NCI-H146 (cell line): ENCODE results near the gene PRCP.
"Not testable (repeated sequence)": the region's sequence is repeated elsewhere in the genome, so short reads cannot be mapped to it uniquely, and the experiment has no call there.

Experiments used
- DNase-seq: peaks from one replicate; lab custom pipeline; 2025; lab: John Stamatoyannopoulos, UW

PRCP gene

GRCh38 chr11:82871646-82872045 is 28.6 kb downstream of the PRCP start:
- no peak for DNase-seq

GRCh38 chr11:82869657-82870056 is 30.6 kb downstream of the PRCP start:
- DNase-seq: no peak

- DNase-seq: peak; percentile 87
Measured at GRCh38 chr11:82867495-82868082, 32.6 kb downstream of the PRCP start.

- no peak for DNase-seq
Measured at GRCh38 chr11:82865841-82866240, 34.4 kb downstream of the PRCP start.

- DNase-seq: peak; percentile 46
Measured at GRCh38 chr11:82864268-82864667, 36.0 kb downstream of the PRCP start.

- DNase-seq: no peak
Measured at GRCh38 chr11:82863209-82863608, 37.0 kb downstream of the PRCP start.

- no peak for DNase-seq
Measured at GRCh38 chr11:82862379-82862778, 37.9 kb downstream of the PRCP start.

- DNase-seq: no peak
Measured at GRCh38 chr11:82859750-82860149, 40.5 kb downstream of the PRCP start.

- DNase-seq: no peak
Measured at GRCh38 chr11:82858556-82859091, 41.6 kb downstream of the PRCP start.

- no peak for DNase-seq
Measured at GRCh38 chr11:82858133-82858532, 42.1 kb downstream of the PRCP start.

GRCh38 chr11:82857145-82857544 is 43.1 kb downstream of the PRCP start:
- DNase-seq: no peak

- no peak for DNase-seq
Measured at GRCh38 chr11:82855616-82856015, 44.6 kb downstream of the PRCP start.

- not testable (repeated sequence) for DNase-seq
Measured at GRCh38 chr11:82854916-82855315, 45.3 kb downstream of the PRCP start.

GRCh38 chr11:82854242-82854641 is 46.0 kb downstream of the PRCP start:
- DNase-seq: no peak

- DNase-seq: no peak
Measured at GRCh38 chr11:82848829-82849228, 51.4 kb downstream of the PRCP start.

GRCh38 chr11:82845356-82846353 is 54.6 kb downstream of the PRCP start:
- no peak for DNase-seq

- DNase-seq: no peak
Measured at GRCh38 chr11:82843057-82843795, 57.0 kb downstream of the PRCP start.

- no peak for DNase-seq
Measured at GRCh38 chr11:82842019-82842418, 58.2 kb downstream of the PRCP start.

- DNase-seq: no peak
Measured at GRCh38 chr11:82837650-82838049, 62.6 kb downstream of the PRCP start.

GRCh38 chr11:82832983-82833382 is 67.2 kb downstream of the PRCP start:
- DNase-seq: no peak

GRCh38 chr11:82831364-82831763 is 68.9 kb downstream of the PRCP start:
- no peak for DNase-seq

GRCh38 chr11:82830746-82831145 is 69.5 kb downstream of the PRCP start:
- no peak for DNase-seq
